Ovary (tissue), 9 donors: ENCODE results near the gene SLC22A23. TPM values are rescaled to one million over a fixed set of nuclear protein-coding genes. Genes with fewer than 3 reads are reported as not detected.

ENCODE experiments used
- DNase-seq, 5 donors: peaks; one replicate each; pipeline ENCODE4 v3.0.0-alpha.2; 2019 to 2020
- H3K27ac ChIP-seq, 2 donors: fragments of 200-600 bp; one replicate each; pipeline versions ENCODE4 v1.5.1 to v1.8.0; 2019 to 2022
- H3K27me3 ChIP-seq: fragments of 200-600 bp; one replicate; pipeline ENCODE4 v1.8.0; 2022
- H3K36me3 ChIP-seq: fragments of 200-600 bp; sonication (generic); one replicate; pipeline ENCODE4 v1.5.1; 2019
- H3K4me1 ChIP-seq: one replicate; pipeline ENCODE4 v1.8.1; 2013; ENCODE audit warnings: mild to moderate bottlenecking, moderate library complexity; ENCODE audit not compliant: insufficient read depth
- H3K4me3 ChIP-seq: fragments of 200-600 bp; sonication (generic); one replicate; pipeline ENCODE4 v1.5.1; 2017
- H3K9me3 ChIP-seq, 2 donors: fragments of 200-600 bp in 1 of 2; sonication (generic) in 1 of 2; one replicate each; pipeline versions ENCODE4 v1.5.1 to v1.8.1; 2013 to 2019; ENCODE audit warnings: mild to moderate bottlenecking in 1 of 2, moderate library complexity in 1 of 2
- EP300 ChIP-seq: sonication (generic); formaldehyde crosslinking; IDR thresholded peaks from one replicate; pipeline ENCODE4 v1.6.1; 2017; ENCODE audit warnings: antibody characterized with exemption
- POLR2A ChIP-seq: fragments of 450-650 bp; IDR thresholded peaks from one replicate; pipeline ENCODE4 v1.6.1; 2017; ENCODE audit warnings: antibody characterized with exemption, mild to moderate bottlenecking, moderate library complexity
- WGBS, 3 donors: extraction: QIAGEN DNeasy Blood & Tissue Kit in 1 of 3; methylation state at CpG; one replicate each; pipeline versions ENCODE4 v1.1.5 to v1.1.7; 2013 to 2017; 5-methylcytosine and 5-hydroxymethylcytosine counted together
- intact Hi-C, 4 donors: fragments of 100-400 bp; cut with DNase I; formaldehyde crosslinking; loops; one replicate each; pipeline versions ENCODE4 v1.11.0 to v1.15.1; 2022 to 2023
- polyA plus RNA-seq, 2 donors: library from polyadenylated mRNA; stranded (reverse); fragments of 200-250 nt in 1 of 2; fragments of 350-450 nt in 1 of 2; fragmentation: Illumina TruSeq in 1 of 2; extraction: RNeasy Lipid Tissue Mini Kit (QIAGEN cat#74804) in 1 of 2; gene quantifications; one replicate each; pipeline ENCODE4 v1.2.3, GENCODE V29; 2013 to 2014
- total RNA-seq, 7 donors: library from RNA; depleted of rRNA in 2 of 7; stranded (reverse); fragments of >200 nt in 2 of 7; fragmentation: NEBNext Ultra II Directional in 3 of 7; extraction: Animal tissue kit (Norgen Biotek cat#: 25700) in 3 of 7; gene quantifications; one replicate each; pipeline versions ENCODE4 v1.1.0 to v1.2.4, GENCODE V29; 2016 to 2023
- TF ChIP-seq, protein P1 (sequence below), 3 donors: fragments of 450-650 bp in 2 of 3; fragments of 200-600 bp in 1 of 3; IDR thresholded peaks; one replicate each; pipeline versions ENCODE4 v1.5.1 to v1.8.0; 2016 to 2022; ENCODE audit warnings: antibody characterized with exemption in 3 of 3, mild to moderate bottlenecking in 1 of 3
- donor health status: DM: no; HTN: no; CAD: no; lungs with moderate emphysema.
- donor health status: DM: no; HTN: no; CAD: no.
- donor health status: Bipolar disorder and iron deficiency.
- donor health status: DM: yes; HTN: yes; CAD: no.
- donor health status: DM: no; HTN: no; CAD: no.
- donor health status: DM: yes; HTN: yes; CAD: no.

Gene SLC22A23
- total and polyA plus RNA-seq, 9 donors, result 2.3 to 31.0 (median 5.2) TPM

DNA sequence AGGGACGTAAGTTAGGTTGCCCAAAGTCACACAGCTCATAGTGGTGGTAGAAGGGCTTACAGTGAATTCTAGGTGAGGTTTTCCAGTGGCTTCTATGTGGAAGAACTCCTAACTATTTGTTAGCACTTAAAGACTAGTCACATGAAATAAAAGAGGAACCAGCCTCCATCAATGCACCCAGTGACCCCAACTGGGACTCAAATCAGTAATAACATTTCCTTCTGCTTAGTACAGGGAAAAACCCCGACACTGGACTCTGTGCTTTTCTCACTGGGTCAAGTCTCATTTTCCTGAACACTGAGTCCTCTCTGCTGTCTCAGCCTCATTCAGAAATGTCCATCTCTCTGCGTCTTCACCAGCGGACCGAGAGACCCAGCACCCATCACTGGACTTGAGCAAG is 89.2 kb downstream of the SLC22A23 start:
- H3K9me3 ChIP-seq, result no peaks in the 10 kb centered on the region
- DNase-seq, result no peak
- no peaks in the 10 kb centered on the region for H3K4me1 ChIP-seq
- no peaks in the 10 kb centered on the region for H3K36me3 ChIP-seq
- no peak overlapping the region for H3K27ac ChIP-seq
- 54 to 56% (median 55%) methylated on average over 5 of the region's 5 CpGs for WGBS, 3 donors
- H3K4me3 ChIP-seq, result no peak overlapping the region
- no peak for TF ChIP-seq POLR2A
- TF ChIP-seq, protein P1, sequence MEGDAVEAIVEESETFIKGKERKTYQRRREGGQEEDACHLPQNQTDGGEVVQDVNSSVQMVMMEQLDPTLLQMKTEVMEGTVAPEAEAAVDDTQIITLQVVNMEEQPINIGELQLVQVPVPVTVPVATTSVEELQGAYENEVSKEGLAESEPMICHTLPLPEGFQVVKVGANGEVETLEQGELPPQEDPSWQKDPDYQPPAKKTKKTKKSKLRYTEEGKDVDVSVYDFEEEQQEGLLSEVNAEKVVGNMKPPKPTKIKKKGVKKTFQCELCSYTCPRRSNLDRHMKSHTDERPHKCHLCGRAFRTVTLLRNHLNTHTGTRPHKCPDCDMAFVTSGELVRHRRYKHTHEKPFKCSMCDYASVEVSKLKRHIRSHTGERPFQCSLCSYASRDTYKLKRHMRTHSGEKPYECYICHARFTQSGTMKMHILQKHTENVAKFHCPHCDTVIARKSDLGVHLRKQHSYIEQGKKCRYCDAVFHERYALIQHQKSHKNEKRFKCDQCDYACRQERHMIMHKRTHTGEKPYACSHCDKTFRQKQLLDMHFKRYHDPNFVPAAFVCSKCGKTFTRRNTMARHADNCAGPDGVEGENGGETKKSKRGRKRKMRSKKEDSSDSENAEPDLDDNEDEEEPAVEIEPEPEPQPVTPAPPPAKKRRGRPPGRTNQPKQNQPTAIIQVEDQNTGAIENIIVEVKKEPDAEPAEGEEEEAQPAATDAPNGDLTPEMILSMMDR (IDR thresholded peaks at IDR 0.05), result no peak
- TF ChIP-seq EP300, result no peak
- intact Hi-C loops, result no loop called here
- no peaks in the 10 kb centered on the region for H3K27me3 ChIP-seq

DNA sequence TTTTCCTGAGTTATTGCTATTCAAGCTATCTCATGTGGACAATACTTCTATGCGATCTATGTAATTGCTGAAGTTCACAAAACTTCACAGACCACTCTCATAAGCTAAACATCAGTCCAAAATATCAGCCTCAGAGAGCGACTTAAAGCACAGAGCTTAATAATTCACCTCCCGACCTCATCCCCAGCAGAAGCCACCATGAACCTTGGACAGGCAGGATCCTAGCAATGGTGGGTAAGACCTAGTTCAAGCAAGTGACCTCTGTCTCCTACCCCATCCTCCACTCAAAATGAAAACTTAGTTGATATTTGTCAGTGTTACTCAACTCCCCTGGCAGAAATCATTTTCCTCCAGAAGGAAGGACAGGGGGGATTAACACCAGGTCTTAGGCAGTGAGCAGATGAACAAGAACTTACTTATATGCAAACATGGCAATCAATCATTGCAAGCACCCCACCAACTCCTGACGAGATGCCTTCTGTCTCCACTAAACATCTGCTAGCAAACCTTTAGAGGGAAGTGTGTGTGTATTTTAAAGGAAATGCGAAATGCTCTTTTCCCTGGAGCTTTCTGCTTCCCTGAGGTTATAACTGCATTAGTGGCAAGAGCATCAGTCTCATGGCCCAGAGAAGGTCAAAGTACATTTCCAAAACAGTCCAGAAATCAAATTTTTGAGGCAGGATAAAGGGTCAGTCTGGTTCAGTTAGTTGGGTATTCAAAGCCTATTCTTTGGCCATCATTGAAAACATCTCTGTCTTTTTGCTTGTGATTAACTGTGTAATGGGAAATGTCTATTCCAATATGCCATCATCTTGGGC is 90.0 kb downstream of the SLC22A23 start:
- H3K27ac ChIP-seq, result no peak overlapping the region
- no peaks in the 10 kb centered on the region for H3K4me1 ChIP-seq
- H3K9me3 ChIP-seq, result no peaks in the 10 kb centered on the region
- 87 to 90% (median 88%) methylated on average over 5 of the region's 5 CpGs for WGBS, 3 donors
- H3K27me3 ChIP-seq, result no peaks in the 10 kb centered on the region
- intact Hi-C loops, result no loop called here
- DNase-seq, result no peak
- no peaks in the 10 kb centered on the region for H3K36me3 ChIP-seq
- no peak overlapping the region for H3K4me3 ChIP-seq
- no peak for TF ChIP-seq EP300
- no peak for TF ChIP-seq POLR2A
- TF ChIP-seq, protein P1 (IDR thresholded peaks at IDR 0.05), result no peak

DNA sequence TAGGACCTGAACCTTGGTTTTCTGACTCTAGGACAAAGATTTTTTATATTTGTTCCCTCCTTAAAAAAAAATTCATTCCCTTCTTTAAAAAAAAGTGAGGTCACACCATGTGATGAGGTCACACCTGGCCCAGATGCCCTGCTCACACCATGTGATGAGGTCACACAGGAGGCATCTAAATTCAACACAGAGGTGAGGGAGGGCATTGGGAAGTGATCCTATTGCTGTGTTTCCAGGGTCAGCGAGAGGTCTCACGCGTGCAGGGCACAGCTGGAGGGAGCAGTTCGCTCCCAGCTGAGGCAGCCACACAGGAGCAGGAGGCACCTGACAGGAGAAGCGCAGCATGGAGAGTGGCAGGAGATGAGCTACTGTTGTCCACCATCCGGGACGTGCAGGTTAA is 92.5 kb downstream of the SLC22A23 start:
- Histone ChIP-seq H3K4me3 (no peak overlapping the region), H3K4me1 (no peaks in the 10 kb centered on the region), H3K27ac (no peak overlapping the region), H3K27me3 (no peaks in the 10 kb centered on the region), H3K9me3 (no peaks in the 10 kb centered on the region), H3K36me3 (no peaks in the 10 kb centered on the region)
- no peak for DNase-seq
- TF ChIP-seq, protein P1 (IDR thresholded peaks at IDR 0.05), result no peak
- no peak for TF ChIP-seq EP300
- no peak for TF ChIP-seq POLR2A
- intact Hi-C loops, result no loop called here
- 74 to 78% (median 77%) methylated on average over 7 of the region's 7 CpGs for WGBS, 3 donors

DNA sequence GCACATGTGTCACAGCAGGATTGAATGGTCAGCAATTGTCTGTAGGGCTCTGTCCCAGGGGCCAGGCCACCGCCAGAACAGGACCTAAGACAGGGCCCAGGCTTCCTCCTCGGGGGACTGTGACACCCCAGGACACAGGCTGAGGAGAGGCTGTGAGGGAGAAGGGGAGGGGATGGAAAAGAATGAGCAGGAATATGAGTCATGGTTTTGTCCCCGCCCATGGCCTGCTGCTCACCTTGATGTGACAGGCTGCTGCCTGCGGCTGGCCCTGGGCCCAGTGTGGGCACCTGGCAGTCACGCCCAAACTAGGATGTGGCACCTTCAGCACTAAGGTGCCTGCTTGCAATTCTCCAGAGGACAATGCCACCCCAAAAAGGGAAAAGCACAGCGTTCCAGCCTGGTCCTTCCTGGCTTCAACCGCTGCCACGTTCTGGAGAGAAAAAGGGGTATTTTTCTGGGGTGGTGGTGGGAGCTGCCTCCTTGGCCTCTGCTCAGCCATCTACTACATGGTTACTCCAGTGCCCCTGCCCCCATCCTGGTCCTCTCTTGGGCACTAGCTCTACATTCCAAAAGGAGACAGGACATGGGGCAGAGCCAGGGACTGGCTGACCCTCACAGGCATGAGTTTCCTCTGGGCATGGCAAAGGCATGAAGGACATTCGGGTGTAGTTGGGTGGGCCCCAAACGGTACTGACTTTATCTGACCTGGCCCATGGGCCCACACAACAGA is 93.4 kb downstream of the SLC22A23 start:
- H3K36me3 ChIP-seq, result no peaks in the 10 kb centered on the region
- no peak overlapping the region for H3K4me3 ChIP-seq
- intact Hi-C loops, result no loop called here
- WGBS, 3 donors, result 86 to 94% (median 91%) methylated on average over 10 of the region's 10 CpGs
- no peak for DNase-seq
- TF ChIP-seq, protein P1 (IDR thresholded peaks at IDR 0.05), result no peak
- no peak for TF ChIP-seq POLR2A
- no peak for TF ChIP-seq EP300
- no peaks in the 10 kb centered on the region for H3K9me3 ChIP-seq
- no peak overlapping the region for H3K27ac ChIP-seq
- no peaks in the 10 kb centered on the region for H3K27me3 ChIP-seq
- H3K4me1 ChIP-seq, result no peaks in the 10 kb centered on the region
